GM21526 (cell line): ENCODE data around the gene ANKRD23.
"Not testable (repeated sequence)": the region's sequence is repeated elsewhere in the genome, so short reads cannot be mapped to it uniquely, and the experiment has no call there.

Source experiments
- ATAC-seq: cut with Tn5 transposase; IDR thresholded peaks from one replicate; pipeline ENCODE4 v1.9.1; 2021; ENCODE audit warnings: moderate library complexity; ENCODE audit not compliant: unreplicated experiment, low FRiP score

The ANKRD23 gene

GRCh38 chr2:96819128-96819875 lies 24.5 kb downstream of the ANKRD23 start:
- ATAC-seq: no peak

GRCh38 chr2:96817882-96818281 lies 25.9 kb downstream of the ANKRD23 start:
- ATAC-seq: no peak

- no peak for ATAC-seq
Measured at GRCh38 chr2:96816836-96817702, 26.8 kb downstream of the ANKRD23 start.

- ATAC-seq: peak; percentile 72
Measured at GRCh38 chr2:96816127-96816835, 27.5 kb downstream of the ANKRD23 start, which contains the start of gene CNNM3. CNNM3 (plus strand) TSS chr2:96816268; CDS start chr2:96816278, 10 bp downstream.

- peak; percentile 7 for ATAC-seq
Measured at GRCh38 chr2:96815326-96816126, 28.3 kb downstream of the ANKRD23 start.

GRCh38 chr2:96813656-96814055 lies 30.2 kb downstream of the ANKRD23 start:
- no peak for ATAC-seq

GRCh38 chr2:96811917-96812316 lies 31.9 kb downstream of the ANKRD23 start:
- no peak for ATAC-seq

- no peak for ATAC-seq
Measured at GRCh38 chr2:96810783-96811192, 33.0 kb downstream of the ANKRD23 start.

GRCh38 chr2:96809951-96810782 lies 33.7 kb downstream of the ANKRD23 start:
- no peak for ATAC-seq

GRCh38 chr2:96809216-96809882 lies 34.5 kb downstream of the ANKRD23 start:
- no peak for ATAC-seq

- ATAC-seq: no peak
Measured at GRCh38 chr2:96808176-96808837, 35.5 kb downstream of the ANKRD23 start.

- ATAC-seq: no peak
Measured at GRCh38 chr2:96807127-96807471, 36.7 kb downstream of the ANKRD23 start.

- no peak for ATAC-seq
Measured at GRCh38 chr2:96806468-96807126, 37.2 kb downstream of the ANKRD23 start.

GRCh38 chr2:96805946-96806345 lies 37.9 kb downstream of the ANKRD23 start:
- ATAC-seq: not testable (repeated sequence)

- no peak for ATAC-seq
Measured at GRCh38 chr2:96804986-96805385, 38.8 kb downstream of the ANKRD23 start.

GRCh38 chr2:96802721-96803120 lies 41.1 kb downstream of the ANKRD23 start:
- no peak for ATAC-seq

- no peak for ATAC-seq
Measured at GRCh38 chr2:96801786-96802595, 41.8 kb downstream of the ANKRD23 start.
